CD4-positive, alpha-beta T cell (primary cell): ENCODE data around the gene DEPP1. TPM values are rescaled to one million over a fixed set of nuclear protein-coding genes. Genes with fewer than 3 reads are reported as not detected.

Source experiments
- ATAC-seq: fragments of 200-7000 bp; cut with Tn5 transposase; one replicate; pipeline ENCODE4 v1.10.0; 2022; ENCODE audit warnings: mild to moderate bottlenecking; ENCODE audit not compliant: poor library complexity
- CTCF ChIA-PET: fragments of 350-600 bp; sonication (Branson Sonifier 250); formaldehyde crosslinking; loops from one replicate; lab custom pipeline; 2021; ENCODE audit warnings: antibody characterized with exemption, inconsistent platforms; lab: Charles Lee
- POLR2A ChIA-PET: fragments of 350-600 bp; sonication (Branson Sonifier 250); formaldehyde crosslinking; loops from one replicate; lab custom pipeline; 2021; ENCODE audit warnings: antibody characterized with exemption, inconsistent platforms; lab: Charles Lee
- DNase-seq, 14 experiments: peaks; one replicate each; pipeline ENCODE4 v3.0.0-alpha.2; 2013 to 2020; ENCODE audit warnings: mixed read lengths in 2 of 14
- H3K27ac ChIP-seq, 2 donors: one replicate each; pipeline versions ENCODE4 v1.5.1 to v1.7.0; 2013; ENCODE audit warnings: low read length in 2 of 2, low read depth in 1 of 2, mild to moderate bottlenecking in 1 of 2
- H3K27me3 ChIP-seq, 2 experiments: 1 replicate in 1 of 2; 2 replicates in 1 of 2; pipeline versions ENCODE4 v1.6.1 to v1.7.0; 2013; ENCODE audit warnings: low read length in 2 of 2, control low read depth in 1 of 2, mild to moderate bottlenecking in 1 of 2, moderate library complexity in 1 of 2; ENCODE audit not compliant: insufficient read depth in 2 of 2, control insufficient read depth in 1 of 2
- H3K36me3 ChIP-seq: one replicate; pipeline ENCODE4 v1.6.1; 2013; ENCODE audit warnings: low read length, control low read depth; ENCODE audit not compliant: insufficient read depth
- H3K4me1 ChIP-seq: one replicate; pipeline ENCODE4 v1.6.1; 2013; ENCODE audit warnings: low read length, control low read depth; ENCODE audit not compliant: insufficient read depth
- H3K4me3 ChIP-seq: one replicate; pipeline ENCODE4 v1.5.1; 2013; ENCODE audit warnings: mild to moderate bottlenecking, low read length, moderate library complexity
- H3K9me3 ChIP-seq, 2 experiments: 1 replicate in 1 of 2; 2 replicates in 1 of 2; pipeline versions ENCODE4 v1.6.1 to v1.7.0; 2013; ENCODE audit warnings: low read length in 2 of 2, mild to moderate bottlenecking in 2 of 2, control low read depth in 1 of 2, moderate library complexity in 1 of 2; ENCODE audit not compliant: control insufficient read depth in 1 of 2, insufficient read depth in 1 of 2
- H3K27ac Mint-ChIP-seq: one replicate; pipeline ENCODE4 v1.8.0; 2020; ENCODE audit warnings: mixed read lengths
- H3K27me3 Mint-ChIP-seq: one replicate; pipeline ENCODE4 v1.8.0; 2021; ENCODE audit warnings: mixed read lengths
- H3K36me3 Mint-ChIP-seq: one replicate; pipeline ENCODE4 v1.8.0; 2021; ENCODE audit warnings: low read depth, mixed read lengths
- H3K4me1 Mint-ChIP-seq: one replicate; pipeline ENCODE4 v1.8.0; 2021; ENCODE audit warnings: low read depth, mixed read lengths
- H3K4me3 Mint-ChIP-seq: one replicate; pipeline ENCODE4 v1.8.0; 2020; ENCODE audit warnings: mild to moderate bottlenecking, mixed read lengths
- H3K9me3 Mint-ChIP-seq: one replicate; pipeline ENCODE4 v1.8.0; 2020; ENCODE audit warnings: mixed read lengths
- CTCF ChIP-seq: fragments of 200-600 bp; IDR thresholded peaks from one replicate; pipeline ENCODE4 v1.8.0; 2022; ENCODE audit warnings: antibody characterized with exemption, mild to moderate bottlenecking
- intact Hi-C, 2 experiments: fragments of 100-400 bp; cut with DNase I in 1 of 2; cut with micrococcal nuclease in 1 of 2; formaldehyde crosslinking; loops; one replicate each; pipeline versions ENCODE4 v1.15.1 to v1.9.0; 2023 to 2025; cut with DNase I, micrococcal nuclease
- total RNA-seq, 174 experiments: library from RNA in 2 of 174; stranded (reverse) in 2 of 174; gene quantifications; one replicate each; pipeline ENCODE4 v1.2.3 and lab custom pipeline; 2021 to 2026

Gene DEPP1
- total RNA-seq, 2 experiments from 2014 or later, result not detected

DNA sequence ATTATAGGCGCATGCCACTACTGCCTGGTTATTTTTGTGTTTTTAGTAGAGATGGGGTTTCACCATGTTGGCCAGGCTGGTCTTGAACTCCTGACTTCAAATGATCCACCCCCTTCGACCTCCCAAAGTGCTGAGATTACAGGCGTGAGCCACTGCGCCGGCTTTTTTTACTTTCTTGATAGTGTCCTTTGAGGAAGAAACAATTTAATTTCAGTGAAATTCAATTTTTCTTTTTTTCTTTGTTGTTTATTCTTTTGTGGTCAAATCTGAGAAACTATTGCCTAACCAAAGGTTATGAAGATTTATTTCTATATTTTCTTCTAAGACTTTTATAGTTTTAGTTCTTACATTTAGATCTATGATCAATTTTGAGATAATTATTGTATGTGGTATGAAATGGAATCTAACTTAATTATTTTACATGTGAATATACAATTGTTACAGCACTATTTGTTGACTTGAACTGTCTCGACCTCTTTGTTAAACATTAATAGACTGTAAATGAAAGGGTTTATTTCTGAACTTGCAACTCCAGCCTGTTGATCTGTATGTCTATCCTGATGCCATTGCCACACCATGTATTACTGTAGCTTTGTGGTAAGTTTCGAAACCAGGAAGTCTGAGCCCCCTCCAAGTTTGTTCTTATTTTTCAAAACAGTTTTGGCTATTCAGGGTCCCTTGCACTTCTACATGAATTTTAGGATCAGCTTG, 38.8 kb downstream of the DEPP1 start:
- Histone ChIP-seq H3K36me3 (no peaks in the 10 kb centered on the region), H3K4me1 (peaks cover 10% of the 10 kb centered on the region), H3K9me3 (peaks cover 0 to 8% of the 10 kb centered on the region in 2 experiments), H3K4me3 (no peak overlapping the region), H3K27me3 (peaks cover 0 to 5% of the 10 kb centered on the region in 2 experiments), H3K27ac (no peak overlapping the region)
- intact Hi-C loops, result no loop called here
- no peaks in the 10 kb centered on the region for H3K36me3 Mint-ChIP-seq
- no peak for DNase-seq
- peaks cover 33% of the 10 kb centered on the region for H3K27me3 Mint-ChIP-seq
- H3K27ac Mint-ChIP-seq, result no peak overlapping the region
- peaks cover 5% of the 10 kb centered on the region for H3K4me1 Mint-ChIP-seq
- CTCF ChIA-PET, result no interaction called here
- H3K9me3 Mint-ChIP-seq, result peaks cover 8% of the 10 kb centered on the region
- no peak for ATAC-seq
- no peak overlapping the region for H3K4me3 Mint-ChIP-seq
- no peak for TF ChIP-seq CTCF
- POLR2A ChIA-PET, result no interaction called here

- peaks cover 0 to under 1% of the 10 kb centered on the region in 2 experiments for H3K9me3 ChIP-seq
- no peak overlapping the region for H3K27ac ChIP-seq
- H3K4me1 Mint-ChIP-seq, result peaks cover 5% of the 10 kb centered on the region
- no peak overlapping the region for H3K4me3 Mint-ChIP-seq
- peaks cover 10% of the 10 kb centered on the region for H3K4me1 ChIP-seq
- ATAC-seq, result no peak
- no peaks in the 10 kb centered on the region for H3K27me3 ChIP-seq
- intact Hi-C loops, result no loop called here
- DNase-seq, result no peak
- no peak overlapping the region for H3K27ac Mint-ChIP-seq
- H3K36me3 ChIP-seq, result no peaks in the 10 kb centered on the region
- POLR2A ChIA-PET, result no interaction called here
- TF ChIP-seq CTCF, result no peak
- no peak overlapping the region for H3K4me3 ChIP-seq
- peaks cover 26% of the 10 kb centered on the region for H3K27me3 Mint-ChIP-seq
- CTCF ChIA-PET, result no interaction called here
- no peaks in the 10 kb centered on the region for H3K36me3 Mint-ChIP-seq
- peaks cover under 1% of the 10 kb centered on the region for H3K9me3 Mint-ChIP-seq
Observed at GRCh38 chr10:44938956-44939355, 39.7 kb downstream of the DEPP1 start.

DNA sequence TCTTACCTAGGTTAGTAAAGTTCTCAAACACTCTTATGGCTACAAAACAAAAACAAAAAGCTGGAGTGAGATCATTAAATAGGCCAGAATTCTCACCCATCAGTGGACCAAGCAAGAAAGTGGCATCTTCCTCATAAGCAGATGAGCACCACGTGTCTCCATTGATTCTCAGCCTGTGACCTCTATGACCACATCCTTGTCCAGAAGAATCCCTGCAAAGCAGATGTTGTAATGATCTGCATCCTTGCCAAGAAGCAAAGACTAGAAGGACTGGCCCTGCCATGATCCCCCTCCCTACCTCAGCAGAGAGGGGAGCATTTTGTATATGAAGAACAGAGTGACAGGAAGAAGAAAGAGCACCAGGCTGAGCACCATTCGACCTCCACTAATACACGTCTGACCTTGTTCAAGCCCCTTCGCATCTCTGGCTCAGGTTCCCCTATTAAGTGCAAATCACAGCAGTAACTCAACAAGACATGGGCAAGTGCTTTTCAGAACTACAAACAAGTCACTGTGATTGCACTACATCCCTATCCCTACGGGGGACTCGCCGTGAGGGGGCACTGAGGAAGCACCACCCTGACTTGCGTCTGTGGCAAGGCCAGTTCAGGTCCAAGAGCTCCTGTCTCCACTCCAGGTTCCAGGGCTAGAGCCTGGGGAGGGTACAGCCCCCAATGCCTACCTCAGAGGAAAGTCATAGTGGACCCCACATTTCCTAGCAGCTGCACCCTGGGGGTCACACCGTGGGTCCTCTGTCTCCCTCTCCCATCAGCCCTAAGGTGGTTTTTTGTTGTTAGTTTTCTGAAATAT, 41.2 kb downstream of the DEPP1 start:
- intact Hi-C loops, result no loop called here
- Histone ChIP-seq H3K4me3 (no peak overlapping the region), H3K9me3 (no peaks in the 10 kb centered on the region), H3K36me3 (no peaks in the 10 kb centered on the region), H3K4me1 (peaks cover 17% of the 10 kb centered on the region), H3K27me3 (no peaks in the 10 kb centered on the region), H3K27ac (no peak overlapping the region)
- Mint-ChIP-seq H3K27me3 (peaks cover 20% of the 10 kb centered on the region), H3K9me3 (no peaks in the 10 kb centered on the region), H3K36me3 (no peaks in the 10 kb centered on the region), H3K4me3 (no peak overlapping the region), H3K27ac (no peak overlapping the region), H3K4me1 (peaks cover 5% of the 10 kb centered on the region)
- ChIA-PET POLR2A (no interaction called here), CTCF (no interaction called here)
- ATAC-seq (no peak), DNase-seq (no peak)
- no peak for TF ChIP-seq CTCF
